Measurements from ENCODE around the gene GRK3. TPM values are rescaled to one million over a fixed set of nuclear protein-coding genes. Genes with fewer than 3 reads are reported as not detected.

The GRK3 gene
- total RNA-seq, 1 donor from 2014 or later, result 66.7 TPM

DNA sequence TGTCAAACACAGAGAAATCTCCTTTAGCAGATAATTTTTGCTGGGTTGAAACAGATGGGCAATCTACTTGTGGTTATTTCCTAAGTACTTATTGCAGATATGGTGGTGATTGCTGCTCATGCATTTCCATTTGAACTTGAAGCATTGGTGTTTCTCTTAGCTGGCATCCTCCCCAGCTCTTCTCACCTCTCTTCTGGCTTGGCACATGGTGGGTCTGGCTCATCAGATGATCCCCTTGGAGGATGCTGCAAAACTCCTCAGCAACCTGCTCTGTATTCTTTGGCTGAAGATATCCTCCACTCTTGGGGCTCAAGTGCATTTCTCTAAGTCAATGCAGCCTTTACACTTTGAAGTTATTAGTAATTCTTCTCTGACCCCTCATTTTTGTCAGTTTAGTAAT, 90.2 kb downstream of the GRK3 start:
- ATAC-seq (ENCODE audit: low read depth) (no peak), DNase-seq (no peak)
- Mint-ChIP-seq H3K4me3 (no peak overlapping the region), H3K27ac (peak overlapping the region; percentile 57), H3K27me3 (no peaks in the 10 kb centered on the region), H3K4me1 (peaks cover 82% of the 10 kb centered on the region), H3K9me3 (no peaks in the 10 kb centered on the region), H3K36me3 (ENCODE audit: low read depth) (peaks cover 11% of the 10 kb centered on the region)
- intact Hi-C loops (cut with micrococcal nuclease), result loop anchor here (5.0 kb wide), 1 partner anchor 112 kb away; no protein-coding TSS in a partner anchor
- no peak for TF ChIP-seq CTCF (IDR thresholded peaks at IDR 0.05)
- CTCF ChIA-PET, result interaction anchor here (2.0 kb wide), 1 partner anchor 111 kb away, joined by 11 read pairs; no protein-coding TSS in a partner anchor
- POLR2A ChIA-PET, result interaction anchor here (1.0 to 5.1 kb wide), 2 partner anchors 10 to 90 kb away, joined by 4 to 33 read pairs; partner anchors contain the start of gene GRK3

- POLR2A ChIA-PET, result interaction anchor here (1.0 to 5.1 kb wide), 2 partner anchors 91 to 108 kb away, joined by 3 to 33 read pairs; partner anchors contain the start of gene GRK3
- H3K9me3 Mint-ChIP-seq, result no peaks in the 10 kb centered on the region
- H3K4me1 Mint-ChIP-seq, result peaks cover 82% of the 10 kb centered on the region
- H3K36me3 Mint-ChIP-seq (ENCODE audit: low read depth), result peaks cover 7% of the 10 kb centered on the region
- H3K27ac Mint-ChIP-seq, result peak overlapping the region; percentile 57
- no peak overlapping the region for H3K4me3 Mint-ChIP-seq
- ATAC-seq (ENCODE audit: low read depth) (no peak), DNase-seq (no peak)
- no peak for TF ChIP-seq CTCF (IDR thresholded peaks at IDR 0.05)
- CTCF ChIA-PET, result interaction anchor here (0.6 to 2.0 kb wide), 4 partner anchors 10 to 111 kb away, joined by 3 to 11 read pairs (median 3); no protein-coding TSS in a partner anchor
- H3K27me3 Mint-ChIP-seq, result no peaks in the 10 kb centered on the region
- intact Hi-C loops (cut with micrococcal nuclease), result loop anchor here (5.0 kb wide), 1 partner anchor 113 kb away; no protein-coding TSS in a partner anchor
These were observed 91.0 kb downstream of the GRK3 start for GRCh38 chr22:25655371-25655935.

GRCh38 chr22:25656724-25657123, 92.2 kb downstream of the GRK3 start:
- Mint-ChIP-seq H3K4me3 (peak overlapping the region; percentile 42), H3K9me3 (no peaks in the 10 kb centered on the region), H3K27ac (peak overlapping the region; percentile 72), H3K4me1 (peaks cover 81% of the 10 kb centered on the region), H3K27me3 (no peaks in the 10 kb centered on the region), H3K36me3 (ENCODE audit: low read depth) (peaks cover 15% of the 10 kb centered on the region)
- no peak for TF ChIP-seq CTCF (IDR thresholded peaks at IDR 0.05)
- DNase-seq, result peak; percentile 23
- intact Hi-C loops (cut with micrococcal nuclease), result loop anchor here (1.0 to 5.0 kb wide), 4 partner anchors 14 to 114 kb away; partner anchors contain the start of gene GRK3
- ChIA-PET CTCF (interaction anchor here (2.0 kb wide), 1 partner anchor 113 kb away, joined by 11 read pairs; no protein-coding TSS in a partner anchor), POLR2A (interaction anchor here (0.9 to 5.1 kb wide), 2 partner anchors 92 to 113 kb away, joined by 5 to 33 read pairs; partner anchors contain the start of gene GRK3)
- ATAC-seq (ENCODE audit: low read depth), result peak; percentile 99

DNA sequence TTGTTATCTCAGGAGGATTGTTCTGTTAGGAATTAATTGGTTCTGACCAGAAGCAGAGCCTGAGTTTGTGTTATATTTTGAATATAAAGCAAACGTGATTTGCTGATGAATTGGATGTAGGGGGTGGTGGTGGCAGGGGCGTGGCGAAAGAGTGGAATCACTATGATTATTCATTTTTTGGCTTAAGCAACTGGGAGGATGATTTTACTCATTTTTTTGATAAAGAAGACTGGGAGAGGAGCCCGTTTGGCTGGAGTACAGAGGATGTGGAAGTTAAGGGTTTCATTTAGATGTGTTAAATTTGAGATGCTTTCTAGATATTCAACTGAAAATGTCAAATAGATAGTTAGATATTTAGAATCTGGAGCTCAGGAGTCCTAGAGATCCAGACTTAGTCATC, 94.2 kb downstream of the GRK3 start:
- H3K36me3 Mint-ChIP-seq (ENCODE audit: low read depth), result peaks cover 16% of the 10 kb centered on the region
- TF ChIP-seq CTCF (IDR thresholded peaks at IDR 0.05), result no peak
- ATAC-seq (ENCODE audit: low read depth) (no peak), DNase-seq (no peak)
- no peaks in the 10 kb centered on the region for H3K27me3 Mint-ChIP-seq
- H3K27ac Mint-ChIP-seq, result peak overlapping the region; percentile 80
- no peaks in the 10 kb centered on the region for H3K9me3 Mint-ChIP-seq
- ChIA-PET POLR2A (interaction anchor here (5.1 kb wide), 1 partner anchor 94 kb away, joined by 33 read pairs; the partner anchor contains the start of gene GRK3), CTCF (interaction anchor here (1.1 kb wide), 1 partner anchor 26 kb away, joined by 3 read pairs; no protein-coding TSS in a partner anchor)
- intact Hi-C loops (cut with micrococcal nuclease), result loop anchor here (5.0 kb wide), 1 partner anchor 116 kb away; no protein-coding TSS in a partner anchor
- H3K4me3 Mint-ChIP-seq, result no peak overlapping the region
- H3K4me1 Mint-ChIP-seq, result peaks cover 71% of the 10 kb centered on the region

GRCh38 chr22:25659413-25659812, 94.9 kb downstream of the GRK3 start:
- no peak for TF ChIP-seq CTCF (IDR thresholded peaks at IDR 0.05)
- no peak for ATAC-seq (ENCODE audit: low read depth)
- H3K4me1 Mint-ChIP-seq, result peaks cover 71% of the 10 kb centered on the region
- no peak for DNase-seq
- H3K36me3 Mint-ChIP-seq (ENCODE audit: low read depth), result peaks cover 22% of the 10 kb centered on the region
- intact Hi-C loops (cut with micrococcal nuclease), result loop anchor here (5.0 kb wide), 1 partner anchor 117 kb away; no protein-coding TSS in a partner anchor
- H3K27ac Mint-ChIP-seq, result peak overlapping the region; percentile 46
- no peaks in the 10 kb centered on the region for H3K9me3 Mint-ChIP-seq
- H3K27me3 Mint-ChIP-seq, result no peaks in the 10 kb centered on the region
- CTCF ChIA-PET, result no interaction called here
- H3K4me3 Mint-ChIP-seq, result no peak overlapping the region
- POLR2A ChIA-PET, result no interaction called here
